ENCODE results near the gene KRTCAP3. TPM values are rescaled to one million over a fixed set of nuclear protein-coding genes. Genes with fewer than 3 reads are reported as not detected.

KRTCAP3 gene
- total and polyA plus RNA-seq, 2 of the 4 experiments (the other 2 are of a cell fraction): 1.5 TPM; not detected in 1

DNA sequence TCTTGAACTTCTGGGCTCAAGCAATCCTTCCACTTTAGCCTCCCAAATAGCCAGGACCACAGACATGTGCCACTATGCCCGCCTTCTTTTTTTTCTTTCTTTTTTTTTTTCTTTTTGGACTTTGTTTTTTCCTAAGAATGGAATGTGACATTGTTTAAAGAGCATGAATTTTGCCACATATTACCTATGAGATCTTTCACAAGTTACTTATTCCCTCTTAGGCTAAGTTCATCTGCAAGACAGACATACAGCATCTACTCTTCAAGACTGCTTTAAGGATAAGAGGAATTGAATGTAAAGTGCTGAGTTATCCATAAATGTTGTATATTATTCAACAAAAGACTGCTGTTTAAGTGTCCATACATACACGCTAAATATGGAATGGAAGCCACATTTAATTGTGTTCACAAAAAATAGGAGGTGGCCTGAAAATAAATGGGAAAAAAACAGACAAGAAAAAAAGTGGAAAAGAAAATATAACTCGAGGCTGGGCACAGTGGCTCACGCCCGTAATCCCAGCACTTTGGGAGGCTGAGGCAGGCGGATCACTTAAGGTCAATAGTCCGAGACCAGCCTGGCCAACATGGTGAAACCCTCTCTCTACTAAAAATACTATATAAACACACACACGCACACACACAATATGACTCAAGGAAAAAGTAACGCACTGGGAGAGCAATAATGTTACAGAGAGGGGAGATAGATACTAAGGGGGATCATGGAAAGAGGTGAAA is 29.6 kb upstream of the KRTCAP3 start:
- no peak overlapping the region for H2AFZ ChIP-seq (replicated peaks; ENCODE audit: low read length, poor library complexity)
- no peak overlapping the region for H2BK5ac ChIP-seq (ENCODE audit: low read depth, low read length, poor library complexity, severe bottlenecking)
- H4K20me1 ChIP-seq (ENCODE audit: insufficient read depth, low read length): peaks cover 8% of the 10 kb centered on the region
- no peak overlapping the region for H3K27ac ChIP-seq (ENCODE audit: insufficient read depth, low read length)
- H3K9ac ChIP-seq (ENCODE audit: low read depth, low read length): no peak overlapping the region
- H3K4me2 ChIP-seq (ENCODE audit: low read depth, low read length): no peak overlapping the region
- H3K79me1 ChIP-seq (ENCODE audit: low read depth in 1 of 2, low read length in 2 of 2): peaks cover 0 to 14% of the 10 kb centered on the region in 2 experiments; a peak in 2 of 4 replicates
- 0 out of 2 replicates have a peak, but pooled peaks cover under 1% of the 10 kb centered on the region for H3K4me1 ChIP-seq (ENCODE audit: control insufficient read depth, insufficient read depth, low read length)
- H3K4me3 ChIP-seq (ENCODE audit: insufficient read depth, low read depth, low read length): no peak overlapping the region
- dilution Hi-C loops (cut with HindIII; ENCODE audit: low sequenced_read_pairs, unreplicated experiment) (no loop called here), in situ Hi-C loops (cut with MboI; ENCODE audit: low sequenced_read_pairs) (no loop called here), intact Hi-C loops (cut with micrococcal nuclease) (no loop called here)
- no peaks in the 10 kb centered on the region for H3K36me3 ChIP-seq (ENCODE audit: control insufficient read depth, insufficient read depth, low read length)
- no peak overlapping the region for H3K4ac ChIP-seq (ENCODE audit: low read depth, low read length)
- no CpG with 5 or more reads among the region's 9 CpGs for WGBS, 2 experiments (ENCODE audit: extremely low coverage in 2 of 2, insufficient read length in 1 of 2)
- H4K91ac ChIP-seq (ENCODE audit: insufficient read depth, low read depth, low read length): no peak overlapping the region
- ChIA-PET CTCF (no interaction called here), POLR2A (ENCODE audit: unreplicated experiment) (no interaction called here)
- H3K27me3 ChIP-seq (ENCODE audit: control insufficient read depth, insufficient read depth, low read length): no peaks in the 10 kb centered on the region
- no peak for ATAC-seq (ENCODE audit: low read depth)
- H3K23ac ChIP-seq (ENCODE audit: low read depth, low read length): no peak overlapping the region
- H4K8ac ChIP-seq (ENCODE audit: low read depth in 2 of 2, low read length in 2 of 2): no peak overlapping the region
- no peak overlapping the region for H2BK120ac ChIP-seq (ENCODE audit: low read depth, low read length)
- no peak overlapping the region for H3K14ac ChIP-seq (replicated peaks; ENCODE audit: low read depth, low read length)
- BruUV-seq (replicated peaks): no TSS peak
- H3K9me1 ChIP-seq (ENCODE audit: insufficient read depth, low read length): peaks cover 4% of the 10 kb centered on the region; the same call in 1 of the 2 replicates
- H4K5ac ChIP-seq (ENCODE audit: low read depth, low read length): no peak overlapping the region
- no peak for DNase-seq
- no peak overlapping the region for H3K56ac ChIP-seq (ENCODE audit: extremely low read depth, insufficient read depth, low read length)
- no peaks in the 10 kb centered on the region for H3K9me3 ChIP-seq (ENCODE audit: control insufficient read depth, insufficient read depth, low read length)
- no peak overlapping the region for H2AK5ac ChIP-seq (ENCODE audit: low read depth, low read length)
- H2AK9ac ChIP-seq (replicated peaks; ENCODE audit: low read depth, low read length, poor library complexity): no peak overlapping the region
- TF ChIP-seq BHLHE40 (IDR thresholded peaks at IDR 0.05; ENCODE audit: low read depth, low read length) (no peak), CEBPB (IDR thresholded peaks at IDR 0.05; ENCODE audit: low read depth, low read length) (no peak), CHD1 (IDR thresholded peaks at IDR 0.05; ENCODE audit: low read depth, low read length) (no peak), POLR2A (IDR thresholded peaks at IDR 0.05; ENCODE audit: low read depth, low read length) (no peak), FOS (IDR thresholded peaks at IDR 0.05; ENCODE audit: low read depth, low read length) (no peak), RFX5 (IDR thresholded peaks at IDR 0.05; ENCODE audit: low read depth, low read length) (no peak), NFE2L2 (IDR thresholded peaks at IDR 0.05; ENCODE audit: low read depth, low read length) (no peak), SMC3 (IDR thresholded peaks at IDR 0.05; ENCODE audit: low read depth, low read length) (no peak), MAZ (IDR thresholded peaks at IDR 0.05; ENCODE audit: borderline replicate concordance, low read depth, low read length) (no peak), MXI1 (IDR thresholded peaks at IDR 0.05; ENCODE audit: borderline replicate concordance, low read depth, low read length) (no peak), MAFK (IDR thresholded peaks at IDR 0.05; ENCODE audit: low read depth, low read length) (no peak)
- TF ChIP-seq, protein P1, sequence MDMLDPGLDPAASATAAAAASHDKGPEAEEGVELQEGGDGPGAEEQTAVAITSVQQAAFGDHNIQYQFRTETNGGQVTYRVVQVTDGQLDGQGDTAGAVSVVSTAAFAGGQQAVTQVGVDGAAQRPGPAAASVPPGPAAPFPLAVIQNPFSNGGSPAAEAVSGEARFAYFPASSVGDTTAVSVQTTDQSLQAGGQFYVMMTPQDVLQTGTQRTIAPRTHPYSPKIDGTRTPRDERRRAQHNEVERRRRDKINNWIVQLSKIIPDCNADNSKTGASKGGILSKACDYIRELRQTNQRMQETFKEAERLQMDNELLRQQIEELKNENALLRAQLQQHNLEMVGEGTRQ (IDR thresholded peaks at IDR 0.05; ENCODE audit: low read depth, low read length): no peak
- TF ChIP-seq, protein P2, sequence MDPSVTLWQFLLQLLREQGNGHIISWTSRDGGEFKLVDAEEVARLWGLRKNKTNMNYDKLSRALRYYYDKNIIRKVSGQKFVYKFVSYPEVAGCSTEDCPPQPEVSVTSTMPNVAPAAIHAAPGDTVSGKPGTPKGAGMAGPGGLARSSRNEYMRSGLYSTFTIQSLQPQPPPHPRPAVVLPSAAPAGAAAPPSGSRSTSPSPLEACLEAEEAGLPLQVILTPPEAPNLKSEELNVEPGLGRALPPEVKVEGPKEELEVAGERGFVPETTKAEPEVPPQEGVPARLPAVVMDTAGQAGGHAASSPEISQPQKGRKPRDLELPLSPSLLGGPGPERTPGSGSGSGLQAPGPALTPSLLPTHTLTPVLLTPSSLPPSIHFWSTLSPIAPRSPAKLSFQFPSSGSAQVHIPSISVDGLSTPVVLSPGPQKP (IDR thresholded peaks at IDR 0.05; ENCODE audit: borderline replicate concordance, low read depth, low read length): no peak
- no peak overlapping the region for H2BK20ac ChIP-seq (ENCODE audit: low read depth, low read length)
- no peak overlapping the region for H2BK15ac ChIP-seq (ENCODE audit: low read depth, low read length)
- no peak overlapping the region for H3K18ac ChIP-seq (ENCODE audit: low read depth, low read length)

All from IMR-90 (cell line).